Osteoblast (primary cell): ENCODE measurements around the gene ADAMTS17. TPM values are rescaled to one million over a fixed set of nuclear protein-coding genes. Genes with fewer than 3 reads are reported as not detected.

Experiments used
- DNase-seq: peaks from one replicate; pipeline ENCODE4 v3.0.0; 2011; ENCODE audit warnings: low spot score, mixed read lengths; ENCODE audit not compliant: insufficient read length; ENCODE audit errors: missing footprints
- H2AFZ ChIP-seq: 2 replicates; pipeline ENCODE4 v1.6.0; 2011; ENCODE audit warnings: mild to moderate bottlenecking, low read length
- H3K27ac ChIP-seq: 2 replicates; pipeline ENCODE4 v1.5.1; 2011; ENCODE audit warnings: mild to moderate bottlenecking, low read depth, low read length, moderate library complexity
- H3K27me3 ChIP-seq: 2 replicates; pipeline ENCODE4 v1.6.0; 2012; ENCODE audit warnings: mild to moderate bottlenecking, control low read depth, inconsistent platforms, low read length, moderate library complexity; ENCODE audit not compliant: insufficient read depth
- H3K36me3 ChIP-seq: 2 replicates; pipeline ENCODE4 v1.5.1; 2011; ENCODE audit warnings: mild to moderate bottlenecking, low read length, control low read depth, moderate library complexity; ENCODE audit not compliant: insufficient read depth
- H3K4me1 ChIP-seq: 2 replicates; pipeline ENCODE4 v1.5.1; 2011; ENCODE audit warnings: mild to moderate bottlenecking, low read length, control low read depth, moderate library complexity; ENCODE audit not compliant: insufficient read depth
- H3K4me2 ChIP-seq: 2 replicates; pipeline ENCODE4 v1.6.0; 2011; ENCODE audit warnings: mild to moderate bottlenecking, low read length; ENCODE audit not compliant: insufficient read depth
- H3K4me3 ChIP-seq: fragments of 200-600 bp; sonication (generic); 3 replicates; pipeline ENCODE4 v1.5.1; 2012; ENCODE audit warnings: mild to moderate bottlenecking, low read length, inconsistent platforms; ENCODE audit not compliant: insufficient read depth
- H3K79me2 ChIP-seq: 2 replicates; pipeline ENCODE4 v1.6.0; 2012; ENCODE audit warnings: mild to moderate bottlenecking, low read length, control low read depth, inconsistent platforms; ENCODE audit not compliant: insufficient read depth
- H3K9me3 ChIP-seq: 2 replicates; pipeline ENCODE4 v1.5.1; 2011; ENCODE audit warnings: low read depth, low read length, control low read depth
- H4K20me1 ChIP-seq: 2 replicates; pipeline ENCODE4 v1.6.0; 2012; ENCODE audit warnings: mild to moderate bottlenecking, low read length, control low read depth; ENCODE audit not compliant: insufficient read depth
- CTCF ChIP-seq: IDR thresholded peaks from 2 replicates; pipeline ENCODE4 v1.5.1; 2011; ENCODE audit warnings: mild to moderate bottlenecking, low read depth, low read length, moderate library complexity; ENCODE audit errors: extremely low read depth
- total RNA-seq: library from RNA; depleted of rRNA; stranded (reverse); fragments of >200 nt; gene quantifications from 2 replicates; pipeline ENCODE4 v1.2.3, GENCODE V29; 2012

Gene ADAMTS17
- total RNA-seq, 1 donor = under 0.01 TPM

GRCh38 chr15:99974246-99974645 lies 367.5 kb downstream of the ADAMTS17 start:
- Histone ChIP-seq H3K79me2 (no peaks in the 10 kb centered on the region), H3K27me3 (no peaks in the 10 kb centered on the region), H3K36me3 (no peaks in the 10 kb centered on the region), H3K27ac (no peak overlapping the region), H3K4me2 (no peak overlapping the region), H2AFZ (no peak overlapping the region), H3K4me3 (no peak overlapping the region), H3K9me3 (no peaks in the 10 kb centered on the region), H3K4me1 (no peaks in the 10 kb centered on the region), H4K20me1 (no peaks in the 10 kb centered on the region)
- no peak for TF ChIP-seq CTCF
- peak; percentile 54 for DNase-seq

GRCh38 chr15:99973351-99973750 lies 368.4 kb downstream of the ADAMTS17 start:
- DNase-seq = peak; percentile 61
- Histone ChIP-seq H3K79me2 (no peaks in the 10 kb centered on the region), H2AFZ (no peak overlapping the region), H3K27ac (no peak overlapping the region), H3K4me2 (no peak overlapping the region), H3K4me1 (no peaks in the 10 kb centered on the region), H3K9me3 (no peaks in the 10 kb centered on the region), H3K36me3 (no peaks in the 10 kb centered on the region), H3K4me3 (no peak overlapping the region), H3K27me3 (no peaks in the 10 kb centered on the region), H4K20me1 (no peaks in the 10 kb centered on the region)
- no peak for TF ChIP-seq CTCF

GRCh38 chr15:99970891-99971430 lies 370.8 kb downstream of the ADAMTS17 start:
- TF ChIP-seq CTCF = no peak
- no peaks in the 10 kb centered on the region for H4K20me1 ChIP-seq
- no peak overlapping the region for H2AFZ ChIP-seq
- H3K79me2 ChIP-seq = no peaks in the 10 kb centered on the region
- H3K27ac ChIP-seq = no peak overlapping the region
- H3K36me3 ChIP-seq = no peaks in the 10 kb centered on the region
- peak; percentile 72 for DNase-seq
- H3K27me3 ChIP-seq = no peaks in the 10 kb centered on the region
- H3K4me1 ChIP-seq = peaks cover 5% of the 10 kb centered on the region
- H3K4me3 ChIP-seq = no peak overlapping the region
- no peaks in the 10 kb centered on the region for H3K9me3 ChIP-seq
- H3K4me2 ChIP-seq = no peak overlapping the region

- H3K4me2 ChIP-seq = no peak overlapping the region
- TF ChIP-seq CTCF = no peak
- no peak overlapping the region for H3K4me3 ChIP-seq
- no peaks in the 10 kb centered on the region for H3K79me2 ChIP-seq
- peak; percentile 18 for DNase-seq
- H3K4me1 ChIP-seq = peaks cover 5% of the 10 kb centered on the region
- no peak overlapping the region for H2AFZ ChIP-seq
- no peaks in the 10 kb centered on the region for H3K9me3 ChIP-seq
- H4K20me1 ChIP-seq = no peaks in the 10 kb centered on the region
- H3K36me3 ChIP-seq = no peaks in the 10 kb centered on the region
- H3K27ac ChIP-seq = no peak overlapping the region
- no peaks in the 10 kb centered on the region for H3K27me3 ChIP-seq
Observed at GRCh38 chr15:99969261-99969920, 372.4 kb downstream of the ADAMTS17 start.
